Epithelial cell of esophagus (primary cell): ENCODE measurements around the gene PHLDB3.

Experiments
- DNase-seq: peaks from one replicate; pipeline ENCODE4 v3.0.0; 2010; ENCODE audit warnings: low read depth
- H3K4me3 ChIP-seq: 2 replicates; pipeline ENCODE4 v1.5.1; 2011; ENCODE audit warnings: mild to moderate bottlenecking, low read length, control low read depth
- CTCF ChIP-seq: IDR thresholded peaks from 2 replicates; pipeline ENCODE4 v1.5.1; 2011; ENCODE audit warnings: low read depth, mild to moderate bottlenecking, low read length, control low read depth, inconsistent platforms; ENCODE audit not compliant: insufficient read depth; ENCODE audit errors: missing control alignments

Gene PHLDB3

GRCh38 chr19:43495082-43495481 lies 9.5 kb downstream of the PHLDB3 start:
- no peak for TF ChIP-seq CTCF
- DNase-seq: no peak
- H3K4me3 ChIP-seq: no peak overlapping the region

- no peak overlapping the region for H3K4me3 ChIP-seq
- TF ChIP-seq CTCF: no peak
- DNase-seq: no peak
Measured at GRCh38 chr19:43490759-43491158, 13.8 kb downstream of the PHLDB3 start.

GRCh38 chr19:43489979-43490599 lies 14.5 kb downstream of the PHLDB3 start:
- H3K4me3 ChIP-seq: no peak overlapping the region
- DNase-seq: no peak
- no peak for TF ChIP-seq CTCF

DNA sequence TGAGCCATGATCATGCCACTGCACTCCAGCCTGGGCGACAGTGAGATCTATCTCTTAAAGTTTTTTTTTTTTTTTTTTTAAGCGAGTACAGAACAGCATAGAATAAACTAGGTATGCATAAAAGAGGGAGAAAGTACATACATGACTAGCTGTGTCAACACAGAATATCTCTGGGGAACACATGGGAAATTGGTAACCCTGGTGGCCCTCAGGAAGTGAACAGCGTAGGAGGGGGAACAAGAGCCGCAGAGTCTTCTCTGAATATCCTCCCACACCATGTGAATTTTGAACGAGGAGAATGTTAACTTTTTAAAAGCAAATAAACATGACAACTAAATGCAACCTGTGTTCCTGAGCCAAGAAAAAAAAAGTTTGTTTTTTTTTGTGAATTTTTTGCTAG lies 15.2 kb downstream of the PHLDB3 start:
- no peak for TF ChIP-seq CTCF
- H3K4me3 ChIP-seq: no peak overlapping the region
- no peak for DNase-seq

DNA sequence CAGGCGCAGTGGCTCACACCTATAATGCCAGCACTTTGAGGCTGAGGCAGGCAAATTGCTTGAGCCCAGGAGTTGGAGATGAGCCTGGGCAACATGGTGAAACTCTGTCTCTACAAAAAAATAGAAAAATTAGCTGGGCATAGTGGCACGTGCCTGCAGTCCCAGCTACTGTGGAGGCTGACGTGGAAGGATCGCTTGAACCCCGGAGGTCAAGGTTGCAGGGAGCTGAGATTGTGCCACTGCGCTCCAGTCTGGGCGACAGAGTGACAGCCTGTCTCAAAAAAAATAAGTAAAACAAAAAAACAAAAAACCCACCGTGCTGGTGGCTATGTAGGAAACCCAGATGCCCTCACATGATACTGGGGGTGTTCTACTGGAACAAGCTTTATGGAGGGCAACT lies 16.4 kb downstream of the PHLDB3 start:
- DNase-seq: no peak
- no peak for TF ChIP-seq CTCF
- no peak overlapping the region for H3K4me3 ChIP-seq

GRCh38 chr19:43486412-43486811 lies 18.1 kb downstream of the PHLDB3 start:
- DNase-seq: no peak
- H3K4me3 ChIP-seq: no peak overlapping the region
- TF ChIP-seq CTCF: no peak

GRCh38 chr19:43485951-43486350 lies 18.6 kb downstream of the PHLDB3 start:
- no peak for DNase-seq
- no peak overlapping the region for H3K4me3 ChIP-seq
- TF ChIP-seq CTCF: no peak
